HepG2 (cell line): ENCODE measurements around the gene VPS37D. TPM values are rescaled to one million over a fixed set of nuclear protein-coding genes. Genes with fewer than 3 reads are reported as not detected.

Experiments
- AGO2 ChIP-seq: fragments of 200-400 bp; formaldehyde crosslinking; optimal IDR thresholded peaks from 2 replicates; pipeline ENCODE3; 2017; ENCODE audit warnings: mild to moderate bottlenecking, low read depth, low read length, moderate library complexity
- ARNTL ChIP-seq: sonication (generic); formaldehyde crosslinking; IDR thresholded peaks from 2 replicates; pipeline ENCODE4 v1.4.0; 2020; ENCODE audit warnings: mild to moderate bottlenecking, missing genetic modification reagents
- DDIT3 ChIP-seq: sonication (generic); formaldehyde crosslinking; IDR thresholded peaks from 2 replicates; pipeline ENCODE4 v1.4.0; 2020; ENCODE audit warnings: mild to moderate bottlenecking, missing genetic modification reagents
- FOSL1 ChIP-seq: sonication (generic); formaldehyde crosslinking; IDR thresholded peaks from 2 replicates; pipeline ENCODE4 v1.9.0; 2021; ENCODE audit warnings: missing genetic modification reagents, borderline replicate concordance
- GATAD2A ChIP-seq: IDR thresholded peaks from 2 replicates; pipeline ENCODE4 v1.6.1; 2016
- HNF1B ChIP-seq: sonication (generic); formaldehyde crosslinking; IDR thresholded peaks from 2 replicates; pipeline ENCODE4 v1.5.1; 2020; ENCODE audit warnings: mild to moderate bottlenecking, moderate library complexity, missing genetic modification reagents
- JUNB ChIP-seq: sonication (generic); formaldehyde crosslinking; IDR thresholded peaks from 2 replicates; pipeline ENCODE4 v1.8.0; 2022; ENCODE audit warnings: missing genetic modification reagents, mild to moderate bottlenecking, borderline replicate concordance
- NFIB ChIP-seq: sonication (generic); formaldehyde crosslinking; IDR thresholded peaks from 2 replicates; pipeline ENCODE4 v1.9.0; 2021; ENCODE audit warnings: missing genetic modification reagents, mild to moderate bottlenecking, borderline replicate concordance
- POGK ChIP-seq: sonication (generic); formaldehyde crosslinking; conservative IDR thresholded peaks from 2 replicates; pipeline ENCODE4 v1.8.0; 2022; ENCODE audit warnings: mild to moderate bottlenecking, moderate library complexity, missing genetic modification reagents
- SIN3B ChIP-seq: fragments of 150-350 bp; IDR thresholded peaks from 2 replicates; pipeline ENCODE4 v1.6.1; 2014; ENCODE audit warnings: low read length
- SMC3 ChIP-seq: IDR thresholded peaks from 2 replicates; pipeline ENCODE4 v1.6.1; 2011; ENCODE audit warnings: low read length, improper control_type of control experiment
- THRA ChIP-seq: sonication (generic); formaldehyde crosslinking; IDR thresholded peaks from 2 replicates; pipeline ENCODE4 v1.4.0; 2020; ENCODE audit warnings: missing genetic modification reagents, borderline replicate concordance
- ZBTB46 ChIP-seq: sonication (generic); formaldehyde crosslinking; IDR thresholded peaks from 2 replicates; pipeline ENCODE4 v1.4.0; 2020; ENCODE audit warnings: mild to moderate bottlenecking, missing genetic modification reagents, borderline replicate concordance
- ZEB1 ChIP-seq: IDR thresholded peaks from 2 replicates; pipeline ENCODE4 v1.6.1; 2012; ENCODE audit warnings: mild to moderate bottlenecking, low read depth, inconsistent platforms; ENCODE audit not compliant: insufficient replicate concordance
- ZKSCAN8 ChIP-seq: IDR thresholded peaks from 2 replicates; pipeline ENCODE4 v1.6.1; 2016; ENCODE audit warnings: borderline replicate concordance, missing genetic modification reagents, missing compliant biosample characterization
- ZNF101 ChIP-seq: sonication (generic); formaldehyde crosslinking; IDR thresholded peaks from 2 replicates; pipeline ENCODE4 v1.4.0; 2020; ENCODE audit warnings: mild to moderate bottlenecking, low read depth, missing genetic modification reagents, borderline replicate concordance
- ZNF160 ChIP-seq: sonication (generic); formaldehyde crosslinking; IDR thresholded peaks from 2 replicates; pipeline ENCODE4 v1.8.0; 2022; ENCODE audit warnings: mild to moderate bottlenecking, inconsistent platforms, missing genetic modification reagents
- ZNF30 ChIP-seq: sonication (generic); formaldehyde crosslinking; IDR thresholded peaks from 2 replicates; pipeline ENCODE4 v1.5.0; 2020; ENCODE audit warnings: mild to moderate bottlenecking, missing genetic modification reagents
- ZNF367 ChIP-seq: sonication (generic); formaldehyde crosslinking; IDR thresholded peaks from 2 replicates; pipeline ENCODE4 v1.4.0; 2020; ENCODE audit warnings: missing genetic modification reagents, borderline replicate concordance
- ZNF383 ChIP-seq: sonication (generic); formaldehyde crosslinking; IDR thresholded peaks from 2 replicates; pipeline ENCODE4 v1.4.0; 2020; ENCODE audit warnings: missing genetic modification reagents, mild to moderate bottlenecking, borderline replicate concordance
- ZNF484 ChIP-seq: sonication (generic); formaldehyde crosslinking; IDR thresholded peaks from 2 replicates; pipeline ENCODE4 v1.5.1; 2020; ENCODE audit warnings: mild to moderate bottlenecking, low read depth, missing genetic modification reagents, borderline replicate concordance
- ZNF563 ChIP-seq: sonication (generic); formaldehyde crosslinking; IDR thresholded peaks from 2 replicates; pipeline ENCODE4 v1.8.0; 2022; ENCODE audit warnings: mild to moderate bottlenecking, moderate library complexity, missing genetic modification reagents
- ZNF589 ChIP-seq: sonication (generic); formaldehyde crosslinking; conservative IDR thresholded peaks from 2 replicates; pipeline ENCODE4 v1.8.0; 2022; ENCODE audit warnings: mild to moderate bottlenecking, moderate library complexity, missing genetic modification reagents
- ZNF713 ChIP-seq: sonication (generic); formaldehyde crosslinking; IDR thresholded peaks from 2 replicates; pipeline ENCODE4 v1.4.0; 2020; ENCODE audit warnings: mild to moderate bottlenecking, missing genetic modification reagents
- polyA plus RNA-seq, 8 experiments: library from polyadenylated mRNA; depleted of rRNA in 3 of 8; stranded (reverse) in 7 of 8; unstranded in 1 of 8; fragments of >200 nt; fragmentation: Illumina TruSeq in 4 of 8; extraction: Trizol in 4 of 8; gene quantifications; 2 replicates each; pipeline versions ENCODE4 v1.2.1 to v1.2.3, GENCODE V29; 2011 to 2016; ENCODE audit warnings: low read depth in 4 of 8, missing spikeins in 1 of 8, mixed read lengths in 1 of 8; ENCODE audit not compliant: insufficient read depth in 1 of 8
- total RNA-seq, 5 experiments: library from RNA; depleted of rRNA; stranded (reverse); fragments of >200 nt; fragmentation: Illumina TruSeq; extraction: Trizol; gene quantifications; 2 replicates each; pipeline ENCODE4 v1.2.3, GENCODE V29; 2016; ENCODE audit warnings: low read depth in 1 of 5

VPS37D gene
- total and polyA plus RNA-seq, 2 of the 13 experiments (the other 11 are each of a cell fraction or from before 2014, with no cell fraction given): 3.8 to 6.3 TPM

GRCh38 chr7:73652541-73652949 is 15.1 kb upstream of the VPS37D start (continued):
- TF ChIP-seq HNF1B (CRISPR knock-in tag) (no peak), POGK (peak; percentile 78; the same call in 1 of the 2 replicates), ZNF30 (CRISPR knock-in tag) (no peak), ZKSCAN8 (CRISPR knock-in tag) (no peak), GATAD2A (CRISPR knock-in tag) (no peak), ZBTB46 (CRISPR knock-in tag) (no peak), FOSL1 (CRISPR knock-in tag) (no peak), ZNF484 (no peak), ZNF160 (CRISPR knock-in tag) (no peak), ZNF589 (CRISPR knock-in tag) (no peak), ZNF101 (no peak), THRA (CRISPR knock-in tag) (peak; percentile 78; the same call in 1 of the 2 replicates), ZEB1 (peak; percentile 25), NFIB (no peak), ZNF367 (CRISPR knock-in tag) (no peak), ZNF713 (no peak), AGO2 (no peak), ARNTL (CRISPR knock-in tag) (no peak), SIN3B (no peak), JUNB (no peak), DDIT3 (CRISPR knock-in tag) (no peak), ZNF563 (CRISPR knock-in tag) (no peak), ZNF383 (no peak), SMC3 (no peak)
